Central memory CD8-positive, alpha-beta T cell (primary cell): ENCODE data around the gene GCLC.

Experiments used
- ATAC-seq: fragments of 150-1000 bp; cut with Tn5 transposase; replicated peaks from 2 replicates; pipeline ENCODE4 v1.10.0; 2022; ENCODE audit warnings: mild to moderate bottlenecking, moderate FRiP score, moderate number of reproducible peaks; ENCODE audit not compliant: poor library complexity, severe bottlenecking; ENCODE audit errors: extremely low read depth
- DNase-seq, 2 donors: peaks; one replicate each; pipeline ENCODE4 v3.0.0; 2021; ENCODE audit warnings: low spot score in 2 of 2
- H3K27ac Mint-ChIP-seq: one replicate; pipeline ENCODE4 v1.8.0; 2022; ENCODE audit warnings: low read depth, mild to moderate bottlenecking, moderate library complexity, mixed read lengths
- H3K27me3 Mint-ChIP-seq: one replicate; pipeline ENCODE4 v1.8.0; 2022; ENCODE audit warnings: mixed read lengths
- H3K36me3 Mint-ChIP-seq: one replicate; pipeline ENCODE4 v1.8.0; 2022; ENCODE audit warnings: mild to moderate bottlenecking, moderate library complexity, mixed read lengths; ENCODE audit not compliant: insufficient read depth
- H3K4me1 Mint-ChIP-seq: one replicate; pipeline ENCODE4 v1.8.0; 2022; ENCODE audit warnings: mixed read lengths
- H3K4me3 Mint-ChIP-seq: one replicate; pipeline ENCODE4 v1.8.0; 2022; ENCODE audit warnings: mild to moderate bottlenecking, moderate library complexity, mixed read lengths
- H3K9me3 Mint-ChIP-seq: one replicate; pipeline ENCODE4 v1.8.0; 2022; ENCODE audit warnings: mixed read lengths

The GCLC gene

GRCh38 chr6:53469163-53469562 is 75.7 kb downstream of the GCLC start:
- Mint-ChIP-seq H3K9me3 (no peaks in the 10 kb centered on the region), H3K4me1 (no peaks in the 10 kb centered on the region), H3K36me3 (no peaks in the 10 kb centered on the region), H3K27ac (no peak overlapping the region), H3K27me3 (no peaks in the 10 kb centered on the region), H3K4me3 (no peak overlapping the region)
- DNase-seq (no peak), ATAC-seq (no peak)

GRCh38 chr6:53466257-53466656 is 78.6 kb downstream of the GCLC start:
- Mint-ChIP-seq H3K27ac (no peak overlapping the region), H3K36me3 (no peaks in the 10 kb centered on the region), H3K4me1 (no peaks in the 10 kb centered on the region), H3K4me3 (no peak overlapping the region), H3K27me3 (no peaks in the 10 kb centered on the region), H3K9me3 (no peaks in the 10 kb centered on the region)
- ATAC-seq (no peak), DNase-seq (no peak)

- no peaks in the 10 kb centered on the region for H3K27me3 Mint-ChIP-seq
- no peaks in the 10 kb centered on the region for H3K9me3 Mint-ChIP-seq
- no peaks in the 10 kb centered on the region for H3K4me1 Mint-ChIP-seq
- H3K36me3 Mint-ChIP-seq = no peaks in the 10 kb centered on the region
- DNase-seq (no peak), ATAC-seq (no peak)
- no peak overlapping the region for H3K4me3 Mint-ChIP-seq
- H3K27ac Mint-ChIP-seq = no peak overlapping the region
Observed at GRCh38 chr6:53465732-53466131, 79.2 kb downstream of the GCLC start.

GRCh38 chr6:53464927-53465460 is 79.9 kb downstream of the GCLC start:
- Mint-ChIP-seq H3K4me1 (no peaks in the 10 kb centered on the region), H3K27me3 (no peaks in the 10 kb centered on the region), H3K36me3 (no peaks in the 10 kb centered on the region), H3K27ac (no peak overlapping the region), H3K4me3 (no peak overlapping the region), H3K9me3 (no peaks in the 10 kb centered on the region)
- DNase-seq = no peak
- no peak for ATAC-seq

- H3K4me1 Mint-ChIP-seq = no peaks in the 10 kb centered on the region
- no peaks in the 10 kb centered on the region for H3K27me3 Mint-ChIP-seq
- H3K4me3 Mint-ChIP-seq = no peak overlapping the region
- H3K9me3 Mint-ChIP-seq = no peaks in the 10 kb centered on the region
- no peak overlapping the region for H3K27ac Mint-ChIP-seq
- DNase-seq (no peak), ATAC-seq (no peak)
- H3K36me3 Mint-ChIP-seq = no peaks in the 10 kb centered on the region
Observed at GRCh38 chr6:53464483-53464882, 80.4 kb downstream of the GCLC start.

GRCh38 chr6:53461696-53462095 is 83.2 kb downstream of the GCLC start:
- DNase-seq (no peak), ATAC-seq (no peak)
- Mint-ChIP-seq H3K27me3 (no peaks in the 10 kb centered on the region), H3K36me3 (no peaks in the 10 kb centered on the region), H3K9me3 (no peaks in the 10 kb centered on the region), H3K4me3 (no peak overlapping the region), H3K4me1 (no peaks in the 10 kb centered on the region), H3K27ac (no peak overlapping the region)

- no peak overlapping the region for H3K27ac Mint-ChIP-seq
- H3K4me1 Mint-ChIP-seq = no peaks in the 10 kb centered on the region
- ATAC-seq (no peak), DNase-seq (no peak)
- H3K36me3 Mint-ChIP-seq = no peaks in the 10 kb centered on the region
- no peak overlapping the region for H3K4me3 Mint-ChIP-seq
- H3K27me3 Mint-ChIP-seq = no peaks in the 10 kb centered on the region
- no peaks in the 10 kb centered on the region for H3K9me3 Mint-ChIP-seq
Observed at GRCh38 chr6:53461041-53461656, 83.8 kb downstream of the GCLC start.

GRCh38 chr6:53458105-53458866 is 86.6 kb downstream of the GCLC start:
- no peaks in the 10 kb centered on the region for H3K4me1 Mint-ChIP-seq
- no peak for DNase-seq

GRCh38 chr6:53456809-53457208 is 88.1 kb downstream of the GCLC start:
- no peak overlapping the region for H3K4me3 Mint-ChIP-seq
- H3K4me1 Mint-ChIP-seq = no peaks in the 10 kb centered on the region
- H3K9me3 Mint-ChIP-seq = no peaks in the 10 kb centered on the region

More at GRCh38 chr6:53458105-53458866, 86.6 kb downstream of the GCLC start:
- no peaks in the 10 kb centered on the region for H3K9me3 Mint-ChIP-seq
- no peak overlapping the region for H3K4me3 Mint-ChIP-seq
- H3K36me3 Mint-ChIP-seq = no peaks in the 10 kb centered on the region
- no peak overlapping the region for H3K27ac Mint-ChIP-seq
- H3K27me3 Mint-ChIP-seq = no peaks in the 10 kb centered on the region
- ATAC-seq = no peak

GRCh38 chr6:53455678-53456077 is 89.2 kb downstream of the GCLC start:
- H3K27ac Mint-ChIP-seq = no peak overlapping the region
- ATAC-seq = no peak
- H3K36me3 Mint-ChIP-seq = no peaks in the 10 kb centered on the region
- no peaks in the 10 kb centered on the region for H3K9me3 Mint-ChIP-seq
- no peak for DNase-seq
- H3K27me3 Mint-ChIP-seq = no peaks in the 10 kb centered on the region
- H3K4me3 Mint-ChIP-seq = no peak overlapping the region
- H3K4me1 Mint-ChIP-seq = no peaks in the 10 kb centered on the region

More at GRCh38 chr6:53456809-53457208, 88.1 kb downstream of the GCLC start:
- Mint-ChIP-seq H3K27ac (no peak overlapping the region), H3K27me3 (no peaks in the 10 kb centered on the region), H3K36me3 (no peaks in the 10 kb centered on the region)
- ATAC-seq (no peak), DNase-seq (no peak)

- ATAC-seq = no peak
- no peak for DNase-seq
- Mint-ChIP-seq H3K27ac (no peak overlapping the region), H3K4me3 (no peak overlapping the region), H3K36me3 (peaks cover 2% of the 10 kb centered on the region), H3K27me3 (no peaks in the 10 kb centered on the region), H3K4me1 (no peaks in the 10 kb centered on the region), H3K9me3 (no peaks in the 10 kb centered on the region)
Observed at GRCh38 chr6:53451165-53451564, 93.7 kb downstream of the GCLC start.

- Mint-ChIP-seq H3K27me3 (peaks cover 4% of the 10 kb centered on the region), H3K4me1 (no peaks in the 10 kb centered on the region), H3K9me3 (no peaks in the 10 kb centered on the region), H3K27ac (no peak overlapping the region), H3K36me3 (peaks cover 2% of the 10 kb centered on the region), H3K4me3 (no peak overlapping the region)
- DNase-seq (no peak), ATAC-seq (no peak)
Observed at GRCh38 chr6:53447865-53448264, 97.0 kb downstream of the GCLC start.
